Astrocyte (in vitro differentiated cells and primary cell): ENCODE measurements around the gene ACOX2.

Experiments used
- CTCF ChIP-seq: IDR thresholded peaks from 2 replicates; pipeline ENCODE4 v1.5.1; 2011; ENCODE audit warnings: low read depth, mild to moderate bottlenecking, inconsistent platforms, low read length, moderate library complexity; ENCODE audit not compliant: insufficient read depth
- EZH2 ChIP-seq: IDR thresholded peaks from 2 replicates; pipeline ENCODE4 v1.6.1; 2012; ENCODE audit warnings: mild to moderate bottlenecking, low read length, inconsistent platforms; ENCODE audit not compliant: insufficient read depth

GRCh38 chr3:58551636-58552180 lies 14.7 kb upstream of the ACOX2 start:
- TF ChIP-seq CTCF = no peak
- no peak for TF ChIP-seq EZH2
